OCI-LY1 (cell line): ENCODE results near the gene TIGD7.

ENCODE experiments used
- EZH2 ChIP-seq: fragments of 200-600 bp; sonication (generic), shearing (Covaris generic); IDR thresholded peaks from 2 replicates; pipeline ENCODE4 v1.8.0; 2017; ENCODE audit warnings: borderline replicate concordance, mixed run types, mild to moderate bottlenecking, antibody characterized with exemption, low read length, moderate library complexity, mixed read lengths
- TF ChIP-seq, protein P1 (sequence below): fragments of 200-600 bp; sonication (generic), shearing (Covaris generic); IDR thresholded peaks from 2 replicates; pipeline ENCODE4 v1.5.1; 2017; ENCODE audit warnings: mild to moderate bottlenecking, antibody characterized with exemption, low read length, moderate library complexity, mixed read lengths

DNA sequence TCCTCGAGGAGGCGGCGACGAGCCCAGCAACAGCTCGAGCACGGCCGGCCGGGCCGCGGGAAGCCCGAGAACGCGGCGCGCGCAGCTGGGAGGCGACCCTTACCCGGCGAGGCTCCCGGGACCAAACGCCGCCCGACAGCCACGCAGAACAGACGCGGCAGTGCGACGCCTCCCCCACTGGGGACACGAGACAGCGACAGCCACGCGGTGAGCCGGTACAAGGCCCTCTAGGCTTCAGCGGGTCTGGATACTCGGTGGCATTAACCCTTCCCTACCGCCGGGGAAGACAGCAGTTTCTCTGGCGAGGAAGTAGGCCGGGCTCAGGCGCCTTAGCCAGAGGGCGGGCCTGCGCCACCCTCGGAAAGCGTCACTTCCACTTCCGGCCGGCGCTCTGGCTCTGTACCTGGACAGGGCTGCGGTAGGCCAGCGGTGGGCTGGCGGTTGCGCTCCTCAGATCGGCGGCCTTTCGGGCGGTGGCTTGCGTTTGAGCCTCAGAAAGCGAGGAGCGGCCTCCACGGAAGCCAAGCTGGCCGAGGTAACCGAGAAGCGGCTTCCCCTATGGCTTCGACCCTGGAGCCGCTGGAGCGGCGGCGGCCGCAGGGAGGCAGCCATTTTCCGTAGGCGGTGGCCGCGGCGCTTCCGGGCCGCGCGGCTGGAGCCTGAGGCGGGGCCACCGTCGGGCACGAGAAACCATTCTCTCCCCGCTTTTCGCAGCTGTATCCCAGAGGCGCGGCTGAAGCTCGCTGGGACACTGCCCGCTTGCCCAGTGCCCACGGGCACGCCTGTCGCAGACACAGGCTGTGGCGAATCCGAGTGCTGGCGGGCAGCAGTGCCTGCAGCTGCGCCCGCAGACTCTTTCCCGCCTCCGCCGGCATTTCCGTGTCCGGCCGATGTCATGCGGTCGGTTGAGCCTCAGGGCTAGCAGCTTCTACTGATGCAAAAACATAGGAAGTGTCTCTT is at the start of gene TIGD7, which contains the start of gene ZNF75A:
- TF ChIP-seq, protein P1, sequence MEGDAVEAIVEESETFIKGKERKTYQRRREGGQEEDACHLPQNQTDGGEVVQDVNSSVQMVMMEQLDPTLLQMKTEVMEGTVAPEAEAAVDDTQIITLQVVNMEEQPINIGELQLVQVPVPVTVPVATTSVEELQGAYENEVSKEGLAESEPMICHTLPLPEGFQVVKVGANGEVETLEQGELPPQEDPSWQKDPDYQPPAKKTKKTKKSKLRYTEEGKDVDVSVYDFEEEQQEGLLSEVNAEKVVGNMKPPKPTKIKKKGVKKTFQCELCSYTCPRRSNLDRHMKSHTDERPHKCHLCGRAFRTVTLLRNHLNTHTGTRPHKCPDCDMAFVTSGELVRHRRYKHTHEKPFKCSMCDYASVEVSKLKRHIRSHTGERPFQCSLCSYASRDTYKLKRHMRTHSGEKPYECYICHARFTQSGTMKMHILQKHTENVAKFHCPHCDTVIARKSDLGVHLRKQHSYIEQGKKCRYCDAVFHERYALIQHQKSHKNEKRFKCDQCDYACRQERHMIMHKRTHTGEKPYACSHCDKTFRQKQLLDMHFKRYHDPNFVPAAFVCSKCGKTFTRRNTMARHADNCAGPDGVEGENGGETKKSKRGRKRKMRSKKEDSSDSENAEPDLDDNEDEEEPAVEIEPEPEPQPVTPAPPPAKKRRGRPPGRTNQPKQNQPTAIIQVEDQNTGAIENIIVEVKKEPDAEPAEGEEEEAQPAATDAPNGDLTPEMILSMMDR: 0 out of 2 replicates have a peak, but pooled peaks have one; percentile 14
- TF ChIP-seq EZH2: no peak
